Stimulated activated CD4-positive, alpha-beta T cell treated with anti-CD3 and anti-CD28 coated beads, Interleukin-15, amount 100 ng/mL, for 48 hours (primary cell): ENCODE measurements around the gene TBPL1.
A peak's percentile ranks its signal among the peaks of the same experiment; 100 is the strongest.
"Not testable (repeated sequence)": the region's sequence is repeated elsewhere in the genome, so short reads cannot be mapped to it uniquely, and the experiment has no call there.

ENCODE experiments used
- DNase-seq, 2 donors: peaks; one replicate each; pipeline ENCODE4 v3.0.0-alpha.2; 2020; ENCODE audit warnings: low read depth in 2 of 2

Gene TBPL1

DNA sequence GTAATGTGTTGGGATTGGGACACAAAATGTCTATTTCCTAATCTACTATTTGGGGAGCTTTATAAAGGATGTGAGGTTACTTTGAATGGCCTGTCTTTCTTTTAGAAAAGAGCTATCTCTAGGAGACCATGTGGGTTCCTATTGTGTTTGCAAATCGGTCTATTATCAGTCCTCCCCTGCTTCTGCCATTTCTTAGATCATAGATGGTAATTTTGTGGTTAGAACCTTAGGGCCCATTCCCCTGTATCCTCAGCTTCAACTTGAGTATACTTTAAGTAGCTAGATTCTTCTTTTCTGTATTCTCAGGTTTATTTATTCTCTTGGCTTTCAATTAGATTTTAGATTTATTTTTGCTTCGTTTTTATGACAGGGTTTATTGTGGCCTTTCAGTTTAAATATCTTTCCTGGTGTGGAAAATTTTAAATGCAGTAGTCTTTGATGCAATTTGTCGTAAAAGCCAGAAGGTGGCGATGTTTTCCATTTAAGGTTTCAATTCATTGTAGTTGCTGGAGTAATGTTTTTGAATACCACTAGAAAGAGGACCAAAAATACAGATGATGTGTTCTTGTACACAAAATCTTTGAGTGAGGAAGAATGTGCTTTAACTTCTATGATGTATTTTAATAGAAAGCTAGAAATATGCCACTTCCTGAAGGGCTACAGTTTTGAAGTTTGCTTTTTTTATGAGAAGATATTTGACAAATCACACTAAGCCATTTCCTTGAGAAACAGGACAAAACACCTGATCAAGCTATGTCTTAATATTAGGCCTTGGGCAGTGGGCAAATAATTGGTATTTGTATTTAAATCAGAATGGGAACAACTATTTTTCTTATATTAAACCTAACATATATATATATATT, 20.3 kb downstream of the TBPL1 start:
- DNase-seq, result no peak

DNA sequence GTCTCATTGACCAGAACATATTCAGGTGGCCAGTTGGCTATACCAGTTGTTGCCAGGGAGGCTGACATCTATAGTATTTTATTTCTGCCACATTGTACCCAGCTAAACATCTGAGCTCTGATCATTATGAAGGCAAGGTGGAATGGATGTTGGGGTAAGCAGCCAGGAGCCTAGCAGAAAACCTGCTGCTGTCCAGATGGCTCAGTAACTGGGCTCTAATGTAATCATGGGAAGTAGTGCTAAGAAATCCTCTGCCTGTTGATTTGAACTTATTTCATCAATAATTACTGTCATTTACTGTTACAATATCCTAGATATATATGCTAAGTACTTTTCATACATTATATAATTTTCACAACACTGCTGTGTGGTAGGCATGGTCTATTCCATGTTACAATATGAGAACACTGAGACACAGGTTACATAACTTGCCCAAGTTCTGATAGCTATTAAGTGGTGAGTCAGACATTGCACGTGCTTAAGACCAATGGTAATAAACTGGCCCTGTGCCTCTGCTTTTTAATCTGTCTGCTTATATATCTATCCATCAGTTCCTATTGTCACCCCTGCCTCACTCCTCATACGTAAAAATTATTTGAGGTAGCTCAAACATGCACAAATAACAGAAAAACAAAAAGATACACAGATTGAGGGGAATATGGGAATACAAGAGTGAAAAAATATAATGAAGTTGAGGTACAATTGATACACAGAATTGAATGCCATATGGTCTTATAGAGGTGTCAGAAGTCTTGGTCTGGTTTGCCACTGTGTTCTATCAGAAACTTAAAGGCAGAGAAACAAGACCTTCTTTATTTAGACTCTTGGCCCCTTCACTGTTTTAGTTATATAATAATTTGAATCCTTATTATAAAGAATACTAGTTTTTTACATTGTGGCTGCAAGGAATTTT, 25.2 kb downstream of the TBPL1 start:
- no peak for DNase-seq

DNA sequence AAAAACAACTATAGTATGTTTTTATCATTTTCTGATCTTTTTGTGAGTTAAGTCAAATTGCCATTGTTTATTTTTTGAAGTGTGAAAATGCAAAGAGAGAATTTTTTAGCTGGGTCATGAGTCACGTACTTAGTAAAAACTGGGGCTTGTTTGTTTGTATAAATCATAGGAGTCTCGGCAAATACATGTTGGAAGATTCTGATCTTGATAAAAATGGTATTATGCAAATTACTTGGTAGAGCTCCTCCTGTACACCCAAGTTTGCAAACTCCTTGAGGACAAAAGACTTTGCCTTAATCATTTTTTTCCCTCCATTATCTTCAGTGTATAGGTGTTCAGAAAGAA, 25.8 kb downstream of the TBPL1 start:
- no peak for DNase-seq

DNA sequence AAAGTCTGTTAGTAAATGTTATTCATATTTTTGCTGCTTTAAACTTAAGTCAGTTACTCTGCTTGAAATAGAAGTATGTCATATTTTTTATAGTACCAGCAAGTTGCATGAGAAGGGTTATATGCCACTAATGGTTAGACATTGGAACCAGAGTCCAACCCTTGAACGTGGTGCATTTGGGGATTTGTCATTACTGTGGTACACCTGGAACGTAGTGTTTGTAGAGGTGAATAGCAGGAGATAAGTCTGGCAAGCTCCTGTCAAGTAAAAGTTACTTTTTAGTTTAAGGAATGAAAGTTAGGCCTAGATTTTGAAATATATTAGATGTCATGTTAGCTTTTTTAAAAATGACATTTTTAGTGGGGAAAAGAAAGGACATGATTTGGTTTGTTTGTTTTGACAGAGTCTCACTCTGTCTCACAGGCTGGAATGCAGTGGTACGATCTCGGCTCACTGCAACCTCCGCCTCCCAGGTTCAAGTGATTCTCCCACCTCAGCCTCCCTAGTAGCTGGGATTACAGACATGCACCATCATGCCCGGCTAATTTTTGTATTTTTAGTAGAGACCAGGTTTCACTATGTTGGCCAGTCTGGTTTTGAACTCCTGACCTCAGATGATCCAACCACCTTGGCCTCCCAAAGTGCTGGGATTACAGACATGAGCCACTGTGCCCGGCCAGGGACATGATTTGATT, 26.4 kb downstream of the TBPL1 start:
- DNase-seq, result not testable (repeated sequence)

DNA sequence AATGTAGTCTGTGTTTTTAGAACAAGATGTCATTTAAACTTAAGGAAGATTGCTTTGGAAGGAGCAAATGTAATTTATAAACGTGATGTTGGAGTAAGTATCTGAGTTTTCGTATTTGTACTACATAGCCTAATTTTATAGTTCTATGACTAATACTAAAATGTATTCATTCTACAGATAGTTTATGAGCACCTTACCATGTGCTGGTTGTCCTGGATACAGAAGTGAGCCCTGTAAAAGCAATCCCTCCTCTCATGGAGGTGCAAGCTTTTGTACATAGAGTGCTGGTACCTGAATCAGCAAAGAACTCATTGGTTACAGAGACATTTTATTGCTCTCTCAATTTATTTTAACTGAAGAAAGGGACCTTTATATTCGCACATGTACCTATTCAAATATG, 27.1 kb downstream of the TBPL1 start:
- no peak for DNase-seq

DNA sequence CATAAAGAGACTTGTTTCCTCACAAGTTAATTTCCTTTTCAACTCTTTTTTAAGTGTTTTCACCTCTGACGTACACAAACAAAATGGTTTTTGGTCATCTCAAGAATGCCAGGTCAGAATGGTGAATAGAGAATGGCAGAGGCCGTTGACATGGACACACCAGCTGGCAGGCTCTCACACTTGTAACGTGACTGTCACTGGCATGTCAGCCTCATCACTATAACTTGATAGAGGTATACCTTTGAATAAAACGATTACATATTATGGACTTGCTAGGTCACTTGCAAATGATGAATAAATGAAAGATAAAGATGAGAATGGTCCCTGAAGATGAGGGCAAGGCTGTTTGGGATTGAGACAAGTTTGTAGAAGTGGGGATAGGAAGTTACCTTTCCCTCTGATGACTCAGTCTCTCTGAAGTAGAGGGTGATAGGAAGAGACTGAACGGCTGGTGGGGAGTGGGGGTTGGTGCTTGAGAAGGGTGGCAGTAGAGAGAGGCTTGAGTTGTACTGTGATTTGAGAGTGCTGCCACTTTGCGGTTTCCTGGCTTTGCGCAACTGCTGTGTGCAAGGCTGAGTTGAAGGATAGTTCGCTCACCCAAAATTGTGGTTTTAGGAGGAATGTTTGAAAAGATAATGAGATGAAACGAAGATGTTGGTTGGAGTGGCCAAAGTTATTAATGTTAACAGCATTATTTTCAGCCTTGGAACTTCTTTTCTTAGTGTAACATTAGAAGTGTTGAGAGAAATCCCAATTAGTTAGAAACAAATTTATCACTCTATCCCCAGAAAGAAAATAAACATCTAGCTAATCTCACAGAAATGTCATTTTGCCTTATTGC, 30.3 kb downstream of the TBPL1 start:
- DNase-seq, result peak; percentile 15 to 19

DNA sequence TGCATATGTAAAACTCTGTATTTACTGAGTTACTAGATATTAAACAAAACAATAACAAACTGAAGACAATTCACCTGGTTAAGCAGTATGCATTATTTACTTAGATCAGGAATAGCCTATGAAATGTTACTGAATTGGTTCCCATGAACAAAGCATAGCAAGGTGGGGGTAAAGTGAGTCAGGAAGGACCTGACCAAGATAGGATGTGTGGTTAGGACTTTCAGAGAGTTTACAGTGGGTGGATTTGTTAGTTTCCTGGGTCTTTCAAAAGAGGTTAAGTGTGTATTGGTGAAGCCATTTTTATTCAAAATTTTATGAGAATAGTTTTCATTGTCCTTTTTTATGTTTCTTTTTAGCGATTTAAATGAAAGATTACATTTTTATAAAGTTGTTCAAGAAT, 32.9 kb downstream of the TBPL1 start:
- DNase-seq, result no peak

DNA sequence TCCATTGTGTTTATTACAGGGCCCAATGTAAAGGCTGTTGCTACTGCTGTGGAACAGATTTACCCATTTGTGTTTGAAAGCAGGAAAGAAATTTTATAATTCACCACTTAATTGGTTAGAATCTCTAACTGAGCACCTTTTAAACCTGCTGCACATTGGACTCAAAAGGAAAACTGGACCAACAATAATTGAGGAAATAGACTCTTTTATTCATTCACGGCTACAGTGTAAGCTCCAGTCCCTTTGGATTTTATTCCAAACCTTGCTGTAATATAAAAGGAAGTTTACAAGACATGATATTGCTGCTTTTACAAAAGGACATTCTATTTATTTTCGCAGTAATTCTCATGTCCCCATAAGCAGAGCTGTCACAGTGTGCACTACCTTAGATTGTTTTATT, 33.9 kb downstream of the TBPL1 start:
- no peak for DNase-seq

DNA sequence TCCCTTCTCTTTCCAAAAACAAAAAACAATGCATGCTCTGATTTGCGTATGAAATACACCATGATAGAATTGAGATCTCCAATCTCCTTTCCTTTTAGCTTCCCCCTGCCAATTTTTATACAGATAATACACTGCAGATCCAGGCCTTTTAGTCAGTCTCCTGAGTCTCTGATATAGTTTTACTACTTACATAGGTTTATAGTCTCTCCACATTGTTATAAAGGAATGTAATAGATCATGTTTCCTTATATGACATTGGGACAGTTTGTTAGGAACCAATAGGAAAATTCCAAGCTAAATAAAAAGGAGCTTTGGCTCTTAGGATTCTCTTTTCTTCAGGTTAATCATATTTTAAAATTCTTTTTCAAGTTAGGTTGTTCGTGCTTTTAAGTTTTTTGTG, 36.5 kb downstream of the TBPL1 start:
- DNase-seq, result no peak

DNA sequence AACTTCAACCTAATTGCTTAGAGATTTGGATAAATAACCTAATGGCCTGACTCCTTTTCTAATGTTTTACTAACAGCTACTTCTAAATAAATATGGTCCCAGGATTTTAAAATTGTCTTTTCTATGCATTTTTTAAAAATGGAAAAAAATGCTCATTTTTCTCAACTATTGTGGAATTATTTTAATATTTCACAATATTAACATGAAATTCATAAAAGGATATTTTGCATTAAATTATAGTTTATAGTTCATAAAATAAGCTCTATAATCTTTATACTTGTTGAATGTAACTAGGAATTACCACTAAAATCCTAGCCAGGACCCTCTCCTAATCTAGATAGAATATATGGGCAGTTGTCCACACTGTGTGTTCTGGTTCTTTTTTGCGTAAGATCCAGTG, 37.3 kb downstream of the TBPL1 start:
- no peak for DNase-seq

DNA sequence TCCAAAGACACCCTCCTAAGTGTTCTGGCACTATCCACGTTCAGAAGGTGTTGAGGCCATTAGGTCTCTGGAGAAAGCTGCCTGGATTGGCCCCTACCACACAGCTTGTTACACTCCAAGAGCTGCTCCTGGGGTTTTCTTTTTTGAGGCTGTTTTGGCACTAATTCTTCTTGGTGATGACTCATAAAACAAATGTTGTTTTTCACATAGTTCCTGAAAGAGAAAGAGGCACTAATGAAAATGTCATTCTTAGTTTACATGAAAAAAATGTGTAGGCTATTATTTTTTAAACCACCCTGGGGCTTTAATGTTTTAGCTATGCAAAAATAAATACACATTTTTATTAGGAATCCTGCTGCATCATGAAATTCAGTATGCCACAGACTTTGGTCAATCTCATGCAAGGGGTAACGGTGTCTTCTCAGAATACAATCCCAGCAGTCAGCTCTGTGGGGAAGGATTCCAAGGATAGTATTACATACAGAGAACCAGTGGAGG, 38.1 kb downstream of the TBPL1 start:
- no peak for DNase-seq

DNA sequence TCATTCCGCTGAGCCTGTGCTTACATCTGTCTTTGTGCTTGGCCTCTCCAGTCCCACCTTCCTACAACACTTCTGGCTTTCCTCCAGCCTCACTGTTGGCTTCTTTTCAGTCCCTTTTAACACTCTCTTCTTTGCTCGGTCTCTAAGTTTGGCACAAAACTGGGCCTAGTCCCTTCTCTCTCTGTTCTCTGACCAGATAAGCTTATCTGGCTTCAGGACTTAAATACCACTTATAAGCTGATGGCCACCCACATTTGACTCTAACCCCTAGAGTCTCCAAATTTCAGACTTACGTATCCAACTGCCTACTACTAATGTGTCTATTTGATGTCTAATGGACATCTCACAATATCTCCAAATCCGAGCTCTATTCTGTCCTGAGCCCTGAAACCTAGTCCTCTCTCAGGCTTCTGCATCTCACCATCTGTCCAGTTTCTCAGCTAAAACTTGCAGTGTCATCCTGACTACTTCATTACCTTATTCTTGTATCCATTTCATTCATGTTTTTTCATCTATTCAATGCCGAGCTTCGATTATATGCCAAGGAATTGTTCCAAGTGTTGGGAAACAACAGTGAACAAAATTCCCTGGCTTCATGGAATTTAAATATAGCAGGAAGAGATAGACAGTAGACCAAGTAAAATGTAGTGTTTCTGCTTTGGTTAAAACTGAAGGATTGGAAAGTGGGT, 40.1 kb downstream of the TBPL1 start:
- DNase-seq, result no peak

DNA sequence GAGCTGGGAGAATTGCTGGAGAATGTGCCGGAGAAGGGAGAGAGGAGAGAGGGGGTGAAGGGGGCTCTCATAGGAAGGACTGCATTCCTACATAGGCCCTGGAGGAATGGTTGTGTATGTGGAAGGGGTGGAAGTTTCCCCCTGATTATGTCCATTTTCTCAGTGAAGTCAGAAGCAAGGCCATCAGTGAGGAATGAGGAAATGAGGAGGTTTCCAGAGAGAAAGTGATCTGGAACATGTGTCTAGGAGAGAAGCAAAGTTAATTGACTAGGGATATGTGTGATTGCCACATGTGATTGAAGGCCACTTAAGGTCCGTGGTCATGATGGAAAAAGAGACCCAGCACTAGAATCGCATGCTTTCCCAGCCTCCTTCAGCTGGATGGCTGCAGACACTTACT, 42.3 kb downstream of the TBPL1 start:
- DNase-seq, result no peak

DNA sequence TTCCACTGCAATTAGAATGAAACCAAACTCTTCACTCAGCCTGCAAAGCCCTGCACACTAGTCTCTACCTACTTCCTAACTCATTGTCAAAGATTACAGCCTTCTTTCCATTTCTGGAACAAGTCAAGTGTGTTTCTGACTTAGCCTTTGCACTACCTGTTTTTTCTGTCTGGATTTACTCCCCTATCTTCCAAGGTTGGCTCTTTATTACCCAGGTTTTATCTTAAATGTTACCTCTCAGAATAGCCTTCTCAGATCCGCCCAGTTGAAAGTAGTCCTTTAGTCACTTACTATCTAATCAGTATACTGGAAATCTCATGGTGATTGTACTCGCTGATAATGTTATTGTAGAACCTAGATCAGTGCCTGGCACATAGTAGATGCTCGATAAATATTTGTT, 42.7 kb downstream of the TBPL1 start:
- DNase-seq, result no peak

DNA sequence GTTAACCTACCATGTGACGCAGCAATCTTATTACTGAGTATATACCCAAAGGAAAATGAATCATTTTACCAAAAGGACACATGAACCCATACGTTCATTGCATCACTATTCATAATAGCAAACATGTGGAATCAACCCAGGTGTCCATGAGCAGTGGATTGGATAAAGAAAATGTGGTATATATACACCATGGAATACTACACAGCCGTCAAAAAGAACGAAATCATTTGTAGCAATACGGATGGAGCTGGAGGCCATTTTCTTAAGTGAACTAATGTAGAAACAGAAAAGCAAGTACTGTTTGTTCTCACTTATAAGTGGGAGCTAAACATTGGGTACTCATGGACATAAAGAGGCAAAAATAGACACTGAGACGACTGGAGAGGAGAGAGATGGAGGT, 44.2 kb downstream of the TBPL1 start:
- no peak for DNase-seq

DNA sequence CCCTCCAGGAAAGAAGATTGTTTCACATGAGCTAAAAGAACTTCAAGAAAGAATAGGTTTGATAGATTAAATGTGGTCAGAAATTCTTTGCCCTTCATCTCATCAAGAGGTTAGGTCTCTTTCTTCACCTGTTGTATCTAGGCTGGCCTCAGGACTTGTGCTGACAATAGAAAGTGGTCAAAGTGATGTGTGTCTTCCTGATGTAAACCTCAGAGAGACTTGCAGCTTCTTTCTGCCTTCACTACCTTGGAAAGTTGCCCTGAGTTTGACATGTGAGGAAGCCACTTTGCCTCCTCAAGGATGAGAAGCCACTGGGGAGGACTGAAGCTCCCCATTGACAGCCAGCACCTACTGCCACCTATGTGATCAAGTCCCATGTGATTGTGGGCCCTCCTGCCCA, 46.3 kb downstream of the TBPL1 start:
- DNase-seq, result no peak

DNA sequence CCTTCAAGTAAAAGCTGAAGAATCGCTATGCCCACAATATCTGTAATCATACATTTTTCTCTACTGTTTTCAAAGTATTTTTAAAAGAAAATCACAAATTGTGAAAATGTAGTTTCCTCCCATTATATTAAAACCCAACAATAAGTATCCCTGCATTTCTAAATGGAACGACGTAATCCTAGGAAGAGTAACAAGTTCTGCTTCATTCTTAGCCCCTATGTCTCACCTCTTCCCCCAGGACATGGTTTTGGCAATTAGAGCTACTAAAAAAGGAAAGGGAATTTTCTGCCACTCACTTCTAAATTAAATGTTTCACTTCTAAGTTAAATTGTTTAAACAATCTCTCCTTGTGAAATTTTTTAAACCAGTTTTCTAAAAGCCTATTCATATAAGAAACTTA, 47.4 kb downstream of the TBPL1 start:
- DNase-seq, result no peak

DNA sequence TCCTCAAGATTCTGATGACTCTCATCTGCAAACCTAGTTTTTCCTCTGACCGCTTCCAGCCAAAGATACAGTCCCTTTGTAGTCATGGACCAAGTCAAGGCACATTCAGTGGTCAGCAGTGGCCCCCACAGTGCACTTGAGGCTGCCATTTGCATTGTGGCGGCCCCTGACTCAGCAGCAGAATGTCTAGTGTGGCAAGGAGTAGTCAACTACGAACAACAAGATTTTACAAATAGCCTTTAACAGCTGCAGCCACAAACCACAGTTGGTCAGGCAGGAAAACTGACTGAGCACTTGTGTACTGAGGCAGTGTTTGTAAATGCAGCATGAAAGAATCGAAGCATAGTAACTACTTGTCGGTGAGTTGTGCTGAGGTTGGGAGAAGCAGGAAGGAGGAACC, 49.8 kb downstream of the TBPL1 start:
- DNase-seq, result no peak

DNA sequence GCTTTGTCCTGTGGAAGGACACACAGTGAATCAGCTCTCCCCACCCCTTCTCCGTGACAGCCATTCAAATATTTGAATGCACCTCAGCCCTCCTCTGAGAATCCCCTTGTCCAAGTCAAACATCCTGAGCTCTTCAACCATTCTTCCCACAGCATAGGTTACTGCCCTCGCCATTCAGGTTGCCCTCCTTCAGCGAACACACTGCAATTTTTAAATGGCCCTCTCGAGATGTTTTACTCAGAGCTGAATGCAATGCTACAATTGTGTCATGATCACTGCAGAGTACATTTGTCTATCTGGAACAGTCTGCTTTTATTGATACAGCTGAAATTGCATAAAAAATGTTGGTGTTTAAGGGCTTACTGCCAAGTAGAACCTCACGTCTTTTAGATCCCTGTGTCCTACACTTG, 50.5 kb downstream of the TBPL1 start:
- DNase-seq, result no peak

DNA sequence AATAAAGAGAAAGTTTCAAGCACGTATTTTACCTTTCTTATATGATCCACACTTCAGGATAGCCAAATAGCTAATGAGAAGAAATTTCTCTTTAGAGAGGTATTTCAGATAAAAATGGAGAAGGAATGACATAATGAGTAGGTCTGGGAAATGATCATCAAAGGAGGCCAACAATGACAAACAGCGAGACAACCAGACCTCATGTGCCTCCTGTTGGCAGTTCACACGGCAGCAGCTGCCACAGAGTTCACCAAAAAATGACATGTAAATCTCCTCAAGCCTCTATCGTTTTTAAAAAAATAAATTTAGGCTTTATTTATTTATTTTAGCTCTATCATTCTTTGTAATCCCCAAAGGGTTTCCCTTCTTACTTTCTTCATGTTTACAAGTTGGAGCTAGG, 51.7 kb downstream of the TBPL1 start:
- DNase-seq, result no peak

DNA sequence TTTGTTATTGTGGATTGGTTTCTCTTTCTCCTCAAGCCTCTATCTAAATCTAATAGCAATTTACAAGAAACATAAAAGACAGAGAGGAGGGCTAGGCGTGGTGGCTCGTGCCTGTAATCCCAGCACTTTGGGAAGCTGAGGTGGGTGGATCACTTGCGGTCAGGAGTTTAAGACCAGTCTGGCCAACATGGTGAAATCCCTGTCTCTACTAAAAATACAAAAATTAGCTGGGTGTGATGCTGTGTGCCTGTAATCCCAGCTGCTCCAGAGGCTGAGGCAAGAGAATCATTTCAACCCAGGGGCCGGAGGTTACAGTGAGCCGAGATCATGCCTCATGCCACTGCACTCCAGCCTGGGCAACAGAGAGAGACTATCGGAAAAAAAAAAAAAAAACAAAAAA, 52.8 kb downstream of the TBPL1 start:
- DNase-seq, result no peak
